Fibroblast of peridontal ligament (primary cell): Measurements from ENCODE around the gene LIPE.

Experiments
- DNase-seq: peaks from one replicate; pipeline ENCODE4 v3.0.0-alpha.2; 2010; ENCODE audit errors: extremely low read depth

Gene LIPE

DNA sequence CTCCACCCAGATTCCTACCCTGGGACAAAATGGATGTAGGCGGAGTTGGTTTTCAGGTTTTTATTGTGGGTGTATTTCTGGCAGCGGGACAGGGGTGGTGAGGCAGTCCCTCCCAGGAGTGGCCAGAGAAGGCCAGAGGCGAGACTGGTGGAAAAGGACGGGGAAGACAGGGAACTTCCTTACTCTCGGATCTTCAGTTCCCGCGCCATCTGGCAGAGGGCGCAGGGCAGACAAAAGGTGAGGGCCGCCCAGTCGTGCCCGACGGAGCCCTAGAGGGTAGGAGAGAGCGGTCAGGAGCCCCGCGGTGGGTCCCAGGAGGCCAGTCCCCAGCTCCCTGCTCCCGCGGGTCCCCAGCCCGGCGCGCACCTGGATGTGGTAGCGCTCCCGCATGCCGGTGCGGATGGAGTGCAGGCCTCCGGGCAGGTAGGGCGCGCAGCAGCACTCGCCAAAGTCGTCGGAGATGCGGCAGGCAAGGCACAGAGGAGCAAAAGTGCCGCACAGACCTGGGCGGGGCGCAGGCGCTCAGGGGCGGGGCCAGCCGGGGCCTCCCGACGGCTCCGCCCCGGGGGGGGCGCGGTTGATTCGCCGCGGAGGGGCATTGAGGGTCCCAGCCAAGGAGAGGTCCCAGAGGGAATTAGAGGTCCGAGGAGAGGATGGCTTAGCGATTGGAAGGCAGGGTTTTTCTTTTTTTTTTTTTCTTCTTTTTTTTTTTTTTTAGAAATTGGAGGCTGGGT is 40.0 kb downstream of the LIPE start:
- peak; percentile 26 for DNase-seq

DNA sequence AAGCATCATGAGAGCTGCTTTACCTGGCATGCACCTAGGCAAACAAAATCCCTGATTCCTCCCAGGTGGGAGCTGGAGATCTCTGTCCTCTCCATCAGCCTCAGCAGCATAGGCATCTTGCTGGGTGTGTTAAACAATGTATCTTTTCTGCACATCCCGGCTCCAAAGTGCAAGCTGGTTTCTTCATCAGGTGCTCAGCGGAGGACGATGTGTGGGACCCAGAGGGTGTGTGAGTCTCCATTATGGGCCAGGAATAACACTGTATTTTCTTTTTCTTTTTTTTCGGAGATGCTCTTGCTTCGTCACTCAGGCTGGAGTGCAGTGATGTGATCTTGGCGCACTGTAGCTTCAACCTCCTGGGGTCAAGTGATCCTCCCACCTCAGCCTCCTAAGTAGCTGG is 47.0 kb downstream of the LIPE start:
- no peak for DNase-seq

GRCh38 chr19:42378225-42379215 is 48.7 kb downstream of the LIPE start:
- DNase-seq: no peak

DNA sequence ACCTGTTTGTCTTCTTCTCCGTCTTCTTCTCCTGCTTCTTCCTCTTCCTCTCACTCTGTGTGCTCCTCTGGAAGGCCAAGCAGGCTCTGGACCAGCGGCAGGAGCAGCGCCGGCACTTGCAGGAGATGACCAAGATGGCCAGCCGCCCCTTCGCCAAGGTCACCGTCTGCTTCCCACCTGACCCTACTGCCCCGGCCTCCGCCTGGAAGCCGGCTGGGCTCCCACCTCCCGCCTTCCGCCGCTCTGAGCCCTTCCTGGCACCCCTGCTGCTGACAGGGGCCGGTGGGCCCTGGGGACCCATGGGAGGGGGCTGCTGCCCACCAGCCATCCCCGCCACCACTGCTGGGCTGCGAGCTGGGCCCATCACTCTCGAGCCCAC is 51.0 kb downstream of the LIPE start:
- DNase-seq: no peak

DNA sequence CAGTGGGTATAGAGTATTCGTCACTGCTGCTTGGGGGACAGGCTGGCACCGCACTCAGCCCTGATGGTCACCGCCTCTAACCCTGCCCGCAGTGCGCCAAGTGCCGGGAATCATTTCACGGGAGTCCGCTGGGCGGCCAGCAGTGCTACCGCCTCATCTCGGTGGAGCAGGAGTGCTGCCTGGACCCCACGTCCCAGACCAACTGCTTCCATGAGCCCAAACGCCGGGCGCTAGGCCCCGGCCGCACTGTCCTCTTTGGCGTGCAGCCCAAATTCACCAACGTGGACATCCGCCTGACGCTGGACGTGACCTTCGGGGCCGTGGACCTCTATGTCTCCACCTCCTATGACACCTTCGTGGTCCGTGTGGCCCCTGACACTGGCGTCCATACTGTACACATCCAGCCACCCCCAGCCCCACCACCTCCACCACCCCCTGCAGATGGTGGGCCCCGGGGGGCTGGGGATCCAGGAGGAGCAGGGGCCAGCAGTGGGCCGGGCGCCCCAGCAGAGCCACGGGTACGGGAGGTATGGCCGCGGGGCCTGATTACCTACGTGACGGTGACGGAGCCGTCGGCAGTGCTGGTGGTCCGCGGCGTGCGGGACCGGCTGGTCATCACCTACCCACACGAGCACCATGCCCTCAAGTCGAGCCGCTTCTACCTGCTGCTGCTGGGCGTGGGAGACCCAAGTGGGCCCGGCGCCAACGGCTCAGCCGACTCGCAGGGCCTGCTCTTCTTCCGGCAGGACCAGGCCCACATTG is 51.6 kb downstream of the LIPE start:
- DNase-seq: no peak

DNA sequence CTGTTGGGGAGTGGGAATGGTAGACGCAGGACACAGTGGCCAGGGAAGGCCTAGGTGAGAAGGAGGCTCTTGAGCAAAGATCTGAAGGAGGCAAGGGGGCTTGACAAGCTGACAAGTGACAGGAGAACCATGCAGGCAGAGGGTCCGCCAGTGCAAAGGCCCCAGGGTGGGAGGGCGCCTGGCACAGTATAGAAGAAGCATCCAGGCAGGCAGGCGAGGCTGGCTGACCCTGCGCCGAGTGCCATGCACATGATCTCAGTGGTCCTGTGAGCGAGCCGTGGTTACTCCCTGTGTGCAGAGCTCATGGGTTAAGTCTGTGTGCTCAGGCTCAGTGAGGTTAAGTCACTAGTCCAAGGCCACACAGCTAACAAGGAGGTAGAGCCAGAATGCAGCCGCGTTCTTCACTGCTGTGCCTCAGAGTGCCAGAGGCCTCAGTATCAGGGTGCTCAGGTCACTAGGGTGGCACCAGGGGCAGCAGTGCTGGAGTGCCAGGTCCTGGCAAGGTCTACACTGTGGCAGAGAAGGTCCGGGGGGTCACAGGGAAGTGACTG is 52.3 kb downstream of the LIPE start:
- no peak for DNase-seq

GRCh38 chr19:42370626-42371175 is 56.5 kb downstream of the LIPE start:
- DNase-seq: no peak

GRCh38 chr19:42370068-42370520 is 57.1 kb downstream of the LIPE start:
- DNase-seq: no peak

GRCh38 chr19:42369433-42370067 is 57.6 kb downstream of the LIPE start:
- DNase-seq: no peak

DNA sequence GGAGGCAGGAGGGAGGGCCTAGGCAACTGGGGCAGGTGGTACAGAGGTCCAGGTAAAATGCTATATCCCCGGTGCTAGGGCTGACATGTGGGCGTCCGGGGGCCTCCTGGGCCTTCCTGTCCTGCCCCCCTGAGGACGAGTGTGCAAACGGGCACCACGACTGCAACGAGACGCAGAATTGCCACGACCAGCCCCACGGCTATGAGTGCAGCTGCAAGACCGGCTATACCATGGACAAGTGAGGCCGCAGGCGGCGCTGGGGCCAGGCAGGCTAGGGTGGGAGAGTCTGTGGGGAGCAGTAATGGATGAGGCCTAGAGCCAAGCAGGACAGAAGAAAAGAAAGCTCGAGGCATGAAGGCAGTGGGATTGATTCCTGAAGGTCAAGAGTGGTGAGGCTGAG is 58.4 kb downstream of the LIPE start:
- no peak for DNase-seq

DNA sequence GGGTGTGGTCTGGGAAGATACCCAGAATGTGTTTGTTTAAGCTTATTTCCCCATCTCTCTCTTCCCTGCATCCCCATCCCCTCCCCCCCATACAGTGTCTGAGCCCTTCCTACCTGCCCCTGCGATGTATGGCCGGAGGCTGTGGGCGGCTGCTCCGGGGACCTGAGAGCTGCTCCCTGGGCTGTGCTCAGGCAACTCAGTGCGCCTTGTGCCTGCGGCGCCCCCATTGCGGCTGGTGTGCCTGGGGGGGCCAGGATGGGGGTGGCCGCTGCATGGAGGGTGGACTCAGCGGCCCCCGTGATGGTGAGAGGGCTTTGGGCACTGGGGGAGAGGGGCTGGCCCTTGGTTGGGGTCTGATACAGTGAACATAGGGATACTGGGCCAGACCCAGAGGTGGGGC is 58.8 kb downstream of the LIPE start:
- no peak for DNase-seq

- no peak for DNase-seq
Measured at GRCh38 chr19:42367929-42368328, 59.3 kb downstream of the LIPE start.

- no peak for DNase-seq
Measured at GRCh38 chr19:42366673-42367072, 60.5 kb downstream of the LIPE start.

GRCh38 chr19:42363614-42364346 is 63.4 kb downstream of the LIPE start:
- no peak for DNase-seq

GRCh38 chr19:42362891-42363440 is 64.2 kb downstream of the LIPE start:
- DNase-seq: no peak

DNA sequence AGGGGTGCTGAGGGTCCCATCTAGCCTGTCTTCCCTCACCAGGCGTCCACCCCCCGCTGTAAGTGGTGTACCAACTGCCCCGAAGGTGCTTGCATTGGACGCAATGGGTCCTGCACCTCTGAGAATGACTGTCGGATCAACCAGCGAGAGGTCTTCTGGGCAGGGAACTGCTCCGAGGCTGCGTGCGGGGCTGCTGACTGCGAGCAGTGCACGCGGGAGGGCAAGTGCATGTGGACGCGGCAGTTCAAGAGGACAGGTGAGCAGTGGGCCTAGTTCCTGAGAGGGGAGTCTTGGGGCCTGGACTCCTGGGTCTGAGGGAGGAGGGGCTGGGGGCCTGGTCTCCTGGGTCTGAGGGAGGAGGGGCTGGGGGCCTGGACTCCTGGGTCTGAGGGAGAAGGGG is 64.8 kb downstream of the LIPE start:
- DNase-seq: no peak

DNA sequence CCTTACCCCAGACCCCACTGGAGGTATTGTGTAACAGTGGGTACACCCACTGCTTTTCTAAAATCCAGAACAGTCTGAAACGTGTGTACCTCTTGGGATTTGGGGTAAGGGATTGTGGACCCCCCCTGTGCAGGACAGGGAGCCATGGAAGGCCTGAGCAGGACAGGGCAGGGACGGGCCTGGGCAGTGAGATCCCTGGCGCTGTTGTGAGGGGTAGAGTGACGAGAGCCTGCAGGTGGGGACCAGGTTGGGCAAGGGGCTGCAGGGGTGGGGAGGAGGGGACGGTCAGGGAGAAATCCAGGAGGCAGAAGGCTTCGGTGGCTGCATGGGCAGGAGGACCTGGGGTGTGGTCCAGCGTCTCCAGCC is 65.7 kb downstream of the LIPE start:
- DNase-seq: no peak

DNA sequence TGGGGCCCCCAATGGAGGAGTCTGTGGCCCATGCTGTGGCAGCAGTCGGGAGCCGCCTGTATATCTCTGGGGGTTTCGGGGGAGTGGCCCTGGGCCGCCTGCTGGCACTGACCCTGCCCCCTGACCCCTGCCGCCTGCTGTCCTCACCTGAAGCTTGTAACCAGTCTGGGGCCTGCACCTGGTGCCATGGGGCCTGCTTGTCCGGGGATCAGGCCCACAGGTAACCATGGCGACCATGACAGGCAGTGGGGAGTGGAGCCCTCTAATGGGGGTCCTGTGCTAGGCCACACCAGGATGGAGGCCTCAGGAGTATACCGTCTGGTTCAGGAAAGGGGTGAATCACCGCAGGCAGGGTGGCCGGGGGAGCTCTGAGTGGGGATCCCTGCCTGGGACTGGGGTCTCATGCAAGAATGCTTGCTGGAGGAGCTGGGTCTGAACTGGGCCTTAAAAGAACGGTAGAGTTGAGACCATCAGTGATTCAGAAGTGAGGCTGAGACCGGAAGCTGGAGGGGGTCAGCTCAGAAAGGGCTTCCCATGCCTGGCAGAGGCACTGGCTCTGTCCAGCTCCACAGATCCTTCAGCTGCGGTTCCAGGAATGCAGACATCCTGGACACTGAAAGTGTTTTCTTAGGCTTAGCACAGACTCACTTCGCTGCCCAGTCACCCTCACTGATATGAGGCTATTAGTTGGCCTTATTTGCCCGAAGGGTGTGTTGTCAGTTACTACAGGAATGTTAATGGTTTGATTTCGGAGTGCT is 66.2 kb downstream of the LIPE start:
- DNase-seq: no peak

DNA sequence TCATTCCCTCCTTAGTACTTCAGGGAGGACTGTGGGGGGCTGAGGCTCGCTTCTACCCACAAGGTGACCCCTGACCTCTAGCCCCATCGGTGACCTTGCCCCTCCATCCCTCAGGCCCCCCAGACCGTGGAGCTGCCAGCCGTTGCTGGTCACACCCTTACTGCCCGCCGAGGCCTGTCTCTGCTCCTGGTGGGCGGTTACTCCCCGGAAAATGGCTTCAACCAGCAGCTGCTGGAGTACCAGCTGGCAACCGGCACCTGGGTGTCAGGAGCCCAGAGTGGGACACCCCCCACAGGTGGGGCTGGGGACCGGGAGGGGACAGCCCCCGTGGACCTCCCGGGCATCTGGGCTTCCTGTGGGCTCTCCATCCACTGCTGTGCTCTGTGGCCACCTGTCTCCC is 69.9 kb downstream of the LIPE start:
- DNase-seq: no peak
